HL-60 (cell line): ENCODE results near the gene TMEM131L.

Experiments
- DNase-seq, 2 experiments: peaks; one replicate each; pipeline ENCODE4 v3.0.0-alpha.2; 2010 to 2020; ENCODE audit warnings: low read depth in 1 of 2, low spot score in 1 of 2
- H3K27ac ChIP-seq: fragments of 250-450 bp; sonication (Bioruptor Pico); replicated peaks from 2 replicates; pipeline ENCODE4 v1.5.1; 2020; ENCODE audit warnings: mild to moderate bottlenecking, moderate library complexity
- H3K27me3 ChIP-seq: fragments of 250-450 bp; sonication (Bioruptor Pico); 2 replicates; pipeline ENCODE4 v1.5.1; 2021; ENCODE audit warnings: mild to moderate bottlenecking, moderate library complexity; ENCODE audit not compliant: insufficient read depth, poor library complexity, severe bottlenecking
- H3K4me3 ChIP-seq: replicated peaks from 2 replicates; pipeline ENCODE4 v1.5.1; 2011; ENCODE audit warnings: mild to moderate bottlenecking, control low read depth, low read length; ENCODE audit not compliant: insufficient read depth
- CTCF ChIP-seq: IDR thresholded peaks from one replicate; pipeline ENCODE4 v1.5.1; 2011; ENCODE audit warnings: low read length, control low read depth, inconsistent platforms; ENCODE audit not compliant: insufficient read depth
- GABPA ChIP-seq: IDR thresholded peaks from 2 replicates; pipeline ENCODE4 v1.6.1; 2012; ENCODE audit warnings: low read depth
- POLR2AphosphoS5 ChIP-seq: IDR thresholded peaks from 2 replicates; pipeline ENCODE4 v1.6.1; 2012; ENCODE audit warnings: low read depth
- REST ChIP-seq: IDR thresholded peaks from 2 replicates; pipeline ENCODE4 v1.6.1; 2012; ENCODE audit warnings: low read depth; ENCODE audit not compliant: insufficient replicate concordance
- SPI1 ChIP-seq: IDR thresholded peaks from 2 replicates; pipeline ENCODE4 v1.6.1; 2012; ENCODE audit warnings: low read depth, mild to moderate bottlenecking, borderline replicate concordance

The TMEM131L gene

GRCh38 chr4:153432965-153433753 is 33.0 kb upstream of the TMEM131L start:
- H3K27me3 ChIP-seq: no peaks in the 10 kb centered on the region
- peak overlapping the region; percentile 25 for H3K4me3 ChIP-seq
- DNase-seq: peak; percentile 57 to 90
- TF ChIP-seq POLR2AphosphoS5 (peak; percentile 31; the same call in 1 of the 2 replicates), CTCF (peak; percentile 62), REST (no peak), SPI1 (peak; percentile 96), GABPA (no peak; the same call in 1 of the 2 replicates)
- peak overlapping the region; percentile 59 for H3K27ac ChIP-seq

- H3K27me3 ChIP-seq: no peaks in the 10 kb centered on the region
- H3K27ac ChIP-seq: peak overlapping the region; percentile 59; the same call in 1 of the 2 replicates
- peak overlapping the region; percentile 25 for H3K4me3 ChIP-seq
- no peak for DNase-seq
- TF ChIP-seq SPI1: no peak
- TF ChIP-seq REST: no peak
- no peak for TF ChIP-seq CTCF
- no peak for TF ChIP-seq POLR2AphosphoS5
- no peak for TF ChIP-seq GABPA
Measured at GRCh38 chr4:153433754-153434105, 32.4 kb upstream of the TMEM131L start.

- Histone ChIP-seq H3K27ac (no peak overlapping the region), H3K4me3 (no peak overlapping the region), H3K27me3 (no peaks in the 10 kb centered on the region)
- DNase-seq: no peak
- no peak for TF ChIP-seq REST
- TF ChIP-seq SPI1: no peak
- no peak for TF ChIP-seq GABPA
- no peak for TF ChIP-seq POLR2AphosphoS5
- TF ChIP-seq CTCF: no peak
Measured at GRCh38 chr4:153434190-153434589, 32.0 kb upstream of the TMEM131L start.
